AG09319 (cell line): ENCODE data around the gene SRGAP3.

Experiments
- DNase-seq: peaks from one replicate; pipeline ENCODE4 v3.0.0-alpha.2; 2010; ENCODE audit warnings: low read depth; ENCODE audit errors: extremely low read depth
- TF ChIP-seq, protein P1 (sequence below): IDR thresholded peaks from 2 replicates; pipeline ENCODE4 v1.5.1; 2011; ENCODE audit warnings: low read depth, mild to moderate bottlenecking, inconsistent platforms, low read length, moderate library complexity

Gene SRGAP3

GRCh38 chr3:8981296-8981695, 268.1 kb downstream of the SRGAP3 start:
- TF ChIP-seq, protein P1, sequence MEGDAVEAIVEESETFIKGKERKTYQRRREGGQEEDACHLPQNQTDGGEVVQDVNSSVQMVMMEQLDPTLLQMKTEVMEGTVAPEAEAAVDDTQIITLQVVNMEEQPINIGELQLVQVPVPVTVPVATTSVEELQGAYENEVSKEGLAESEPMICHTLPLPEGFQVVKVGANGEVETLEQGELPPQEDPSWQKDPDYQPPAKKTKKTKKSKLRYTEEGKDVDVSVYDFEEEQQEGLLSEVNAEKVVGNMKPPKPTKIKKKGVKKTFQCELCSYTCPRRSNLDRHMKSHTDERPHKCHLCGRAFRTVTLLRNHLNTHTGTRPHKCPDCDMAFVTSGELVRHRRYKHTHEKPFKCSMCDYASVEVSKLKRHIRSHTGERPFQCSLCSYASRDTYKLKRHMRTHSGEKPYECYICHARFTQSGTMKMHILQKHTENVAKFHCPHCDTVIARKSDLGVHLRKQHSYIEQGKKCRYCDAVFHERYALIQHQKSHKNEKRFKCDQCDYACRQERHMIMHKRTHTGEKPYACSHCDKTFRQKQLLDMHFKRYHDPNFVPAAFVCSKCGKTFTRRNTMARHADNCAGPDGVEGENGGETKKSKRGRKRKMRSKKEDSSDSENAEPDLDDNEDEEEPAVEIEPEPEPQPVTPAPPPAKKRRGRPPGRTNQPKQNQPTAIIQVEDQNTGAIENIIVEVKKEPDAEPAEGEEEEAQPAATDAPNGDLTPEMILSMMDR: no peak
- DNase-seq: no peak

DNA sequence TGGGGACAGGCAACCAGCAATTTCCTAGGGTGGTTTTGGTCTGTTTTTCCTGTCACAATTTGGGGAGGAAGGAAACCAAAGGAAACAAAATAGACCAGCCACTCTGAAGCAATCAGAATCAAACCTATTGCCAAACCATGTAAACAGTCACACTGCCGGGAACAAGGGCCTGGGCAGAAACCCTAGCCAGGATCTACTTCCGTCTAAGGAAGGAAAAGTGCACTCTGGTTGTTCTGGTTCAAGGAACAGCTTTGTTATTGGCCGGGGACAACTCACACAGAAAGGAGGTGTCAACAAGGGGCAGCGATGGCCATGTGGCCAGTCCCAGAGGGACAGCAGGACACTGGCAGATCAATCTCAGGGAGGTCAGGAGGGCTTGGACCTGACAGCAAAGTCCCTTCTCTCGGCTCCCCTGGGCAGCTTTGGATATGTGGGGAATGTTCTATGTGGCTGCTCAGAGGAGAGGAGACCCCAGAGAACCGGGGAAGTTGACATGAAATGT, 268.6 kb downstream of the SRGAP3 start:
- no peak for DNase-seq
- TF ChIP-seq, protein P1: no peak

GRCh38 chr3:8979262-8979661, 270.2 kb downstream of the SRGAP3 start:
- no peak for DNase-seq
- TF ChIP-seq, protein P1: no peak

DNA sequence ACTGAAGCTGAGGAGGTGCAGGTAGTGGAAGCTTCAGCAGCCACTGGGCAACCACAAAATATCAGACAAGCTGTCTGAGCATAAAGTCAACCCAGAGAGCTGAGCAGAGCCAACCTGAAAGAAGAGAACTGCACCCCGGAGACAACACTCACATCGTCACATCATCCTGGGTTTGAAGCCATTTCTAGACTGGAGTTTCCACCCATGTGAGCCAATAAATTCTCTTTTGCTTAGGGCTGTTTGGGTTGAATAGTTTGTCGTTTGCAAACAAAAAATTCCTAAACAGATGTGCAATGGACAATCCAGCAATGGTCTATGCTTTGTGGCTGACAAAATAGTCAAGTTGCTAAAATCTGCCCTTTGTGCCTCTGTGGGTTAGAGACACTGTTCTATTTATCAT, 270.9 kb downstream of the SRGAP3 start:
- DNase-seq: no peak

DNA sequence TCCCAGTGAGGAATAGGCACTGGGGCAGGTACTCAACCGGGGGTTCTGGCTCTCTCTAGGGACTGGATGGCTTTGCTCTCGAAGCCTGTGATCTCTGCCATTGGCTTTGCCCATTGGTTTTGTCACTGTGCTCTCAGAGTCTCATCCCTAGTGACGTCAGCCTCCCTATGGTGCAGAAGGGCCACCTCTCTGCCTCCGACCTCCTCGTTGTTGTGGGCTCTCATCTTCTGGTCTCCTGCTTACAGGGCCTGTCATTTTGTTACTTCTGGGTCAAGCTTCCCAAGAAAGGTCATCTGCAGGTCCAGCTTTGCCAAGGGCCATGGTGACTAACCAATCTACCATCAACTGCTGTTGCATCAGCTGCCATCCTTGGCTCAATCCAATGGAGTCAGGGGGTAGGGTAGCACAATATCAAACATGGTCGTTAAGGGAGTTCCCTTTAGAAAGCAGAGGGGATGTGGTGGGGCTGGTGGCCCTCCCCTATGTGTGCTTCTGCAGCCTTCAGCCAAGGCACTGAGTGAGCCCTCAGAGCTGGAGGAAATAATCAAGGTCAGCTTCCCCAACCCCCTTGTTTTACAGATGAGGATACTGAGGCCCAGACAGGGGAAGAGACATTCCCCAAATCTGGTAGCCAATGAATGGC, 272.8 kb downstream of the SRGAP3 start:
- DNase-seq: no peak
- TF ChIP-seq, protein P1: no peak

More for the DNA sequence above, 270.9 kb downstream of the SRGAP3 start:
- TF ChIP-seq, protein P1: no peak

- TF ChIP-seq, protein P1: no peak
- no peak for DNase-seq
Measured at GRCh38 chr3:8975081-8976020, 274.1 kb downstream of the SRGAP3 start.

- TF ChIP-seq, protein P1: no peak
- DNase-seq: no peak
Measured at GRCh38 chr3:8974458-8974857, 275.0 kb downstream of the SRGAP3 start.
